Hepatocyte (in vitro differentiated cells): ENCODE results near the gene C16orf92. TPM values are rescaled to one million over a fixed set of nuclear protein-coding genes. Genes with fewer than 3 reads are reported as not detected.

ENCODE experiments used
- DNase-seq: peaks from one replicate; pipeline ENCODE4 v3.0.0-alpha.2; 2016; ENCODE audit warnings: low spot score
- H2AFZ ChIP-seq: fragments of 200-600 bp; sonication (generic); 2 replicates; pipeline ENCODE4 v1.6.0; 2016; ENCODE audit warnings: antibody characterized with exemption, mild to moderate bottlenecking
- H3K27ac ChIP-seq: fragments of 200-600 bp; sonication (generic); 2 replicates; pipeline ENCODE4 v1.5.1; 2016; ENCODE audit warnings: mild to moderate bottlenecking
- H3K27me3 ChIP-seq: fragments of 200-600 bp; sonication (generic); 2 replicates; pipeline ENCODE4 v1.6.1; 2016
- H3K36me3 ChIP-seq: fragments of 200-600 bp; sonication (generic); replicated peaks from 2 replicates; pipeline ENCODE4 v1.5.1; 2016; ENCODE audit warnings: low read depth; ENCODE audit not compliant: insufficient read depth
- H3K4me1 ChIP-seq: fragments of 200-600 bp; sonication (generic); 2 replicates; pipeline ENCODE4 v1.5.1; 2016; ENCODE audit warnings: mild to moderate bottlenecking, moderate library complexity; ENCODE audit not compliant: insufficient read depth
- H3K4me2 ChIP-seq: fragments of 200-600 bp; sonication (generic); 2 replicates; pipeline ENCODE4 v1.6.0; 2016
- H3K4me3 ChIP-seq: fragments of 200-600 bp; sonication (generic); 2 replicates; pipeline ENCODE4 v1.5.1; 2016; ENCODE audit warnings: mild to moderate bottlenecking
- H3K79me2 ChIP-seq: fragments of 200-600 bp; sonication (generic); 2 replicates; pipeline ENCODE4 v1.6.0; 2017; ENCODE audit warnings: mild to moderate bottlenecking
- H3K9me2 ChIP-seq: fragments of 200-600 bp; sonication (generic); replicated peaks from 2 replicates; pipeline ENCODE4 v1.6.0; 2017; ENCODE audit warnings: mild to moderate bottlenecking; ENCODE audit not compliant: insufficient read depth
- H3K9me3 ChIP-seq: fragments of 200-600 bp; sonication (generic); 2 replicates; pipeline ENCODE4 v1.5.1; 2016; ENCODE audit warnings: low read depth, mild to moderate bottlenecking
- H4K20me1 ChIP-seq: fragments of 200-600 bp; sonication (generic); 2 replicates; pipeline ENCODE4 v1.6.0; 2016; ENCODE audit warnings: mild to moderate bottlenecking; ENCODE audit not compliant: insufficient read depth, poor library complexity, severe bottlenecking
- EZH2 ChIP-seq: fragments of 200-600 bp; sonication (generic); IDR thresholded peaks from 2 replicates; pipeline ENCODE4 v1.6.1; 2016; ENCODE audit warnings: antibody characterized with exemption, mild to moderate bottlenecking, borderline replicate concordance
- EZH2phosphoT487 ChIP-seq: fragments of 200-600 bp; sonication (generic); IDR thresholded peaks from one replicate; pipeline ENCODE4 v1.6.1; 2018; ENCODE audit warnings: antibody characterized with exemption, mild to moderate bottlenecking, low read depth, moderate library complexity; ENCODE audit not compliant: unreplicated experiment, severe bottlenecking
- WGBS: methylation state at CpG from one replicate; pipeline ENCODE4 v1.1.6; 2016; ENCODE audit warnings: low lambda C conversion rate; ENCODE audit errors: missing lambda C conversion rate; 5-methylcytosine and 5-hydroxymethylcytosine counted together
- polyA plus RNA-seq: library from polyadenylated mRNA; unstranded; fragments of >200 nt; fragmentation: Nextera tagmentation; extraction: Ambion mirVana; gene quantifications from 2 replicates; pipeline ENCODE4 v1.2.1, GENCODE V29; 2016
- total RNA-seq: library from RNA; depleted of rRNA; stranded (reverse); fragments of >200 nt; gene quantifications from 2 replicates; pipeline ENCODE4 v1.2.3, GENCODE V29; 2014
- TF ChIP-seq, protein P1 (sequence below): fragments of 200-600 bp; sonication (generic); IDR thresholded peaks from 2 replicates; pipeline ENCODE4 v1.5.1; 2016; ENCODE audit warnings: antibody characterized with exemption, mild to moderate bottlenecking; ENCODE audit not compliant: poor library complexity

The C16orf92 gene
- total and polyA plus RNA-seq, 2 experiments from 2014 or later: not detected

- no peaks in the 10 kb centered on the region for H3K27me3 ChIP-seq
- no peak for DNase-seq
- H4K20me1 ChIP-seq: no peaks in the 10 kb centered on the region
- 97% methylated on average over 26 of the region's 28 CpGs for WGBS
- H2AFZ ChIP-seq: no peak overlapping the region
- H3K4me3 ChIP-seq: no peak overlapping the region
- H3K9me2 ChIP-seq: no peaks in the 10 kb centered on the region
- H3K9me3 ChIP-seq: no peaks in the 10 kb centered on the region
- no peaks in the 10 kb centered on the region for H3K4me1 ChIP-seq
- no peak overlapping the region for H3K4me2 ChIP-seq
- H3K27ac ChIP-seq: no peak overlapping the region
- no peaks in the 10 kb centered on the region for H3K36me3 ChIP-seq
- TF ChIP-seq EZH2phosphoT487 (no peak), EZH2 (no peak)
- TF ChIP-seq, protein P1, sequence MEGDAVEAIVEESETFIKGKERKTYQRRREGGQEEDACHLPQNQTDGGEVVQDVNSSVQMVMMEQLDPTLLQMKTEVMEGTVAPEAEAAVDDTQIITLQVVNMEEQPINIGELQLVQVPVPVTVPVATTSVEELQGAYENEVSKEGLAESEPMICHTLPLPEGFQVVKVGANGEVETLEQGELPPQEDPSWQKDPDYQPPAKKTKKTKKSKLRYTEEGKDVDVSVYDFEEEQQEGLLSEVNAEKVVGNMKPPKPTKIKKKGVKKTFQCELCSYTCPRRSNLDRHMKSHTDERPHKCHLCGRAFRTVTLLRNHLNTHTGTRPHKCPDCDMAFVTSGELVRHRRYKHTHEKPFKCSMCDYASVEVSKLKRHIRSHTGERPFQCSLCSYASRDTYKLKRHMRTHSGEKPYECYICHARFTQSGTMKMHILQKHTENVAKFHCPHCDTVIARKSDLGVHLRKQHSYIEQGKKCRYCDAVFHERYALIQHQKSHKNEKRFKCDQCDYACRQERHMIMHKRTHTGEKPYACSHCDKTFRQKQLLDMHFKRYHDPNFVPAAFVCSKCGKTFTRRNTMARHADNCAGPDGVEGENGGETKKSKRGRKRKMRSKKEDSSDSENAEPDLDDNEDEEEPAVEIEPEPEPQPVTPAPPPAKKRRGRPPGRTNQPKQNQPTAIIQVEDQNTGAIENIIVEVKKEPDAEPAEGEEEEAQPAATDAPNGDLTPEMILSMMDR: no peak
- H3K79me2 ChIP-seq: no peaks in the 10 kb centered on the region
These were observed 37.7 kb upstream of the C16orf92 start for GRCh38 chr16:29985271-29985811.

GRCh38 chr16:29986231-29986630, 36.8 kb upstream of the C16orf92 start:
- 94% methylated on average over 20 of the region's 20 CpGs for WGBS
- H3K36me3 ChIP-seq: no peaks in the 10 kb centered on the region

DNA sequence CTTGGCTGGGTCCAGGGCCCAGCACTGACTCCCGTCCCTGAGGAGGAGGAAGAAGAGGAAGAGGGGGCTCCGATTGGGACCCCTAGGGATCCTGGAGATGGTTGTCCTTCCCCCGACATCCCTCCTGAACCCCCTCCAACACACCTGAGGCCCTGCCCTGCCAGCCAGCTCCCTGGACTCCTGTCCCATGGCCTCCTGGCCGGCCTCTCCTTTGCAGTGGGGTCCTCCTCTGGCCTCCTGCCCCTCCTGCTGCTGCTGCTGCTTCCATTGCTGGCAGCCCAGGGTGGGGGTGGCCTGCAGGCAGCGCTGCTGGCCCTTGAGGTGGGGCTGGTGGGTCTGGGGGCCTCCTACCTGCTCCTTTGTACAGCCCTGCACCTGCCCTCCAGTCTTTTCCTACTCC, 36.1 kb upstream of the C16orf92 start:
- H3K4me1 ChIP-seq: no peaks in the 10 kb centered on the region
- no peak overlapping the region for H3K27ac ChIP-seq
- no peaks in the 10 kb centered on the region for H3K79me2 ChIP-seq
- H3K27me3 ChIP-seq: no peaks in the 10 kb centered on the region
- H3K9me2 ChIP-seq: no peaks in the 10 kb centered on the region
- no peak overlapping the region for H3K4me3 ChIP-seq
- no peak overlapping the region for H2AFZ ChIP-seq
- H3K9me3 ChIP-seq: no peaks in the 10 kb centered on the region
- H3K4me2 ChIP-seq: no peak overlapping the region
- 96% methylated on average over 3 of the region's 5 CpGs for WGBS
- TF ChIP-seq, protein P1: no peak
- TF ChIP-seq EZH2 (no peak), EZH2phosphoT487 (no peak)
- DNase-seq: no peak
- no peaks in the 10 kb centered on the region for H4K20me1 ChIP-seq
- no peaks in the 10 kb centered on the region for H3K36me3 ChIP-seq

More at GRCh38 chr16:29986231-29986630, 36.8 kb upstream of the C16orf92 start:
- Histone ChIP-seq H3K9me3 (no peaks in the 10 kb centered on the region), H3K4me1 (no peaks in the 10 kb centered on the region), H2AFZ (no peak overlapping the region), H3K9me2 (no peaks in the 10 kb centered on the region), H3K79me2 (no peaks in the 10 kb centered on the region), H4K20me1 (no peaks in the 10 kb centered on the region), H3K27ac (no peak overlapping the region), H3K4me2 (no peak overlapping the region), H3K27me3 (no peaks in the 10 kb centered on the region), H3K4me3 (no peak overlapping the region)
- no peak for DNase-seq
- TF ChIP-seq EZH2 (no peak), EZH2phosphoT487 (no peak)
- TF ChIP-seq, protein P1: no peak
